Stimulated activated CD8-positive, alpha-beta memory T cell treated with anti-CD3 and anti-CD28 coated beads, Interleukin-7, amount 100 ng/mL, for 48 hours (primary cell): ENCODE measurements around the gene FOXP2.
"Not testable (repeated sequence)": the region's sequence is repeated elsewhere in the genome, so short reads cannot be mapped to it uniquely, and the experiment has no call there.

Source experiments
- DNase-seq, 2 donors: peaks; one replicate each; pipeline ENCODE4 v3.0.0-alpha.2; 2020; ENCODE audit warnings: low read depth in 1 of 2; ENCODE audit errors: extremely low read depth in 1 of 2

FOXP2 gene

DNA sequence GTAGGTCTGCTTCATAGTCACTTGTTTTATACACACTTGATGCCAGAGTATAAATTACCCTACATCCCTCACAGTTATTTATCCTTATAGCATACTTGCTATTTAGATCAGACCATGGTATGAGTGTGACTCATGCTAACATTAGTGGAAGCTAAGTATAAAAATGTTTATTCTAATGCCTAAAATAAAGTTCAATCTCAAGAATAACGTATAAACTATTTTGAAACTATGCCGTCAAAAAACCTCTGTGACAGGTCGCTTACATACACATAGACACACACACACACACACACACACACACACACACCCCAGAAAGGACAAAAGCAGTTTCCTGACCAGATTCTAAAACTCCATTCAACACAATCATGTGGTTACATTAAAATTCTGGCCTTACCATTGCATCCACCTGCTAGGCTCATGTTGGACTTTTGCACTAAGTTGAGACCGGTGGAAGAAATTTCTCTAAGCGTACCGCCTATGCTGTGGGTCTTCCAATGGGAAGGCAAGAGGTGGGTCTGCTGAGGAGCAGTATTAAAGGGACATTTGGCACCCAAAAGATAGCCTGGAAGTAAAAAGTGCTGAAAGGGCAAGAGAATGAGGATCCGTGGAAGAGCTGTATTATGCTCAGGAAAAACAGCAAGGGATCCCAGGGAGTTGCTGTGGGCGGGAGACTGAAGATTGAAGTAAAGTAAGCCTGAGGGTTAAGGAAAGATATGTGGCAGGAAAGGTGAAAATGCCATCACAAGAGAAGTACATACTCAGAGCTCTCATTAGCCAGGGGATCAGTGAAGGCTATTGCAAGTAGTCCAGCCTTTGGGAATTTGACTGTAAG lies 5.0 kb downstream of the FOXP2 start:
- no peak for DNase-seq

- DNase-seq, result no peak
Measured at GRCh38 chr7:114422507-114423501, 8.2 kb downstream of the FOXP2 start.

DNA sequence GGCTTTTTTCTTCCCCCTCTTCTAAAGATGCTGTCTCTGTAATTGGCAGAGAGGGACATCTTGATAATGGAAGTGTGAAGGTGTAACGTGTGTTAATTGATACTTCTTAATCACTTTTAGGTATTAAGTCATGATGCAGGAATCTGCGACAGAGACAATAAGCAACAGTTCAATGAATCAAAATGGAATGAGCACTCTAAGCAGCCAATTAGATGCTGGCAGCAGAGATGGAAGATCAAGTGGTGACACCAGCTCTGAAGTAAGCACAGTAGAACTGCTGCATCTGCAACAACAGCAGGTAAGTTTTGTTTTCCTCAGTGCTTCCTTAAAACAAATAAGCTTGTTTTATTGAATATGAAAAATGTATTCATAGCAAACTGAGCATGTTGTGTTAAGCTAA lies 11.8 kb downstream of the FOXP2 start:
- no peak for DNase-seq

DNA sequence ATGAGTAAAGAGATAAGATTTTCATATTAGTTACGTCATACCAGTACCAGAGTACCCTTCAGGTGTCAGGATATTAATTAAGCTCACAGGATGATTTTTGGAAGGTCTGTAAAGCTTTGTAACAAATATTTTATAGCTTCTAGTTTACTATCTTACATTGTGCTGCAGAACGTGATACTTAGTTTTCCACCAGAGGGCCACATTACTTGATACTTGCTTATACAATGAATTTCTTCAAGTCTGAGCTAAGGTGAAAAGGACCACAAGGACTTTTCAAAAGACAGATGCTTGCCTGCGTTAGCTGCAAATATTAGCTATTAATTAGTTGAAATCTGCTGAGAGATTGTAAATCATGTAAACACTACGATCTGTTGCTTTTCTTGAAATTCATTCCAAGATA lies 12.2 kb downstream of the FOXP2 start:
- DNase-seq, result no peak

DNA sequence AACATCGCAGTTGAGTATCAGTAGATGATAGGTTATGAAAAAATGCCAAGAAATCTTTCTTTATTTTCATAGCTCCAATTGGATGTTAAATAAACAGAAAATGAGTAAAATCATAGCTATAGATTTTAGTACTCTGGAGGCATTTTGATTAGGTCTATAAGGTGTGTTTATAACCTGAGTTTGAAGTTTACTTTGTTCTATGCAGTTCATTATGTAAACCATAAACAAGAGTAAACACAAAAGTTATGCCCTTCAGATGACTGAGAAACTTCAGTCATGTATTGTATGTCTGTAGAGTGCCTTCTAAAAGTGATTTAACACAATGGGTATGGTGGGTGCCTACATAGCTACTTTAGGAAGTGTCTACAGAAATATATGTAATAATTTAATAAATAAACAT lies 13.6 kb downstream of the FOXP2 start:
- DNase-seq, result no peak

- DNase-seq, result no peak
Measured at GRCh38 chr7:114431189-114431588, 16.6 kb downstream of the FOXP2 start.

- no peak for DNase-seq
Measured at GRCh38 chr7:114432061-114432460, 17.4 kb downstream of the FOXP2 start.

DNA sequence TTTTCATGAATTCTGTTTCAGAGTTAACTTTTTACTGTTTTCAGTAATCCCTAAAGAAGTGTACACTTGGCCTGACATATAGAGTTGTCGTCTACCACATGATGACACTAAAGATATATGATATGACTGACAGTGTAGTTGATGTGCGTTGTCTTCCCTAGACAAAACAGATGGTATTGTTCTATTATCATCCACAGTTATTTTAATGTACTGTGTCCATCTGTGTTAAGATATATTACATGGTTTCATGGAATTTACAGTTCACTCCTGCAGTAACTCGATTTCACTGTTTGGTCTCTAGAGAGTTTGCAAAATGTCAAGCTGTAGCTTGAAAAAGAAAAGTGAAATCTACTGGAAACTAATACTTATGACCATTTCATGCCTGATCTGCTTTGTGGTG lies 18.1 kb downstream of the FOXP2 start:
- DNase-seq, result no peak

DNA sequence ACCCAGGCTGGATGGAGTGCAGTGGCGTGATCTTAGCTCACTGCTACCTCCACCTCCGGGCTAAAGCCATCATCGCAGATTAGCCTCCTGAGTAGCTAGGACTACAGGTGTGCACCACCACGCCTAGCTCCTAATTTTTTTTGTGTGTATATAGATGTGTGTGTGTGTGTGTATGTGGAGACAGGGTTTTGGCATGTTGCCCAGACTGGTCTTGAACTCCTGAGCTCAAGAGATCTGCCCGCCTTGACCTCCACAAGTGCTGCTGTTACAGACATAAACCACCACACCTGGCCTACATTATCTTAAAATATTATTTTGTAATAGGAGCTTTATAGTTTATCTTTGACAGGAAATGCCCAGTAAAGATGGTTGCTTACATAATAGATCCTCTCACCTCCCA lies 25.0 kb downstream of the FOXP2 start:
- no peak for DNase-seq

- DNase-seq, result not testable (repeated sequence)
Measured at GRCh38 chr7:114440927-114441326, 26.3 kb downstream of the FOXP2 start.

DNA sequence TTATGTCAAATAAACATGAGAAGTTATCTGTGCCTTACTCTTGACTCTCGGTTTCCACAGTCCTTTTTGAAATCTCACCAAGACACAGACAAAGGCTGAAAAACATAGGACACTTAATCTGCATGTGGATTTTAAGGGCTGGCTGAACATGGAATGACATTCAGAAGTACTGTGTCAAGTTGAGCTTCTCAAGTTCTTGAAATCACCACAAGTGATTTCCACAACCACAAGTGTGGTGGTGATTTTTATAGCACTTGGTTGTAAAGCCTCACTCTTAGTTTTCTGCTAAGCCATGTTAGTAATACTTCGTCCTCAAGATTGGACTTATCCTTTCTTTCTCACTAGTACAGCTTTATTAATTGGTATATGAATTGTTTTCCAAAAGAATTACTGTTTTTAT lies 29.6 kb downstream of the FOXP2 start:
- DNase-seq, result no peak

DNA sequence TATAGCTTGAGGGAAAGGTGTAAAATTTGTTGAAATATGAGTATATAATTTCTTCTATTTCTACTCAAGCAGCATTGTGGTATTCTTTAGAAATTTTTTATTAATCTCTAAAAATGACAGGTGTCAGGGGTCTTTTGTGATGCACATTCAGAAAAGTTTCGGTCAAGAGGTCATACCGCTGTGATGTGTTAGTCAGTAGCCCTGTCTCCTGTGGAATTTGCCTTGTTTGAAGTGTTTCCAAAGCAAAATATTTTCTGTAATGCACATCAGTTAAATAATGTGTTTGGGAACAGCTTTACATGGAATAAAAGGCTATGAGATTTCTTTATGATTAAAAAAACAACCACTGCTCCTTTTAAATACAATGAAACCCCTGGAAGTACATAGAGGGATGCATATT lies 35.8 kb downstream of the FOXP2 start:
- DNase-seq, result no peak

DNA sequence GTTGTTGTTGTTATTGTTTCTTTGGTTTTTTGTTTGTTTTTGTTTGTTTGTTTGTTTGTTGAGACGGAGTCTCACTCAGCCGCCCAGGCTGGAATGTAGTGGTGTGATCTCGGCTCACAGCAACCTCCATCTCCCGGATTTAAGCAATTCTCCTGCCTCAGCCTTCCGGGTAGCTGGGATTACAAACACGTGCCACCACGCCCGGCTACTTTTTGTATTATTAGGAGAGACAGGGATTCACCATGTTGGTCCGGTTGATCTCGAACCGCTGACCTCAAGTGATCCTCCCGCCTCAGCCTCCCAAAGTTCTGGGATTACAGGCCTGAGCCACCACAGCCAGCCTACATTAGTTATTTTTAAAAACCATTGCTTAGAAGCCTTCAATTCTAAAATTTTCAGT lies 45.0 kb downstream of the FOXP2 start:
- no peak for DNase-seq

GRCh38 chr7:114460021-114460420 lies 45.4 kb downstream of the FOXP2 start:
- no peak for DNase-seq

DNA sequence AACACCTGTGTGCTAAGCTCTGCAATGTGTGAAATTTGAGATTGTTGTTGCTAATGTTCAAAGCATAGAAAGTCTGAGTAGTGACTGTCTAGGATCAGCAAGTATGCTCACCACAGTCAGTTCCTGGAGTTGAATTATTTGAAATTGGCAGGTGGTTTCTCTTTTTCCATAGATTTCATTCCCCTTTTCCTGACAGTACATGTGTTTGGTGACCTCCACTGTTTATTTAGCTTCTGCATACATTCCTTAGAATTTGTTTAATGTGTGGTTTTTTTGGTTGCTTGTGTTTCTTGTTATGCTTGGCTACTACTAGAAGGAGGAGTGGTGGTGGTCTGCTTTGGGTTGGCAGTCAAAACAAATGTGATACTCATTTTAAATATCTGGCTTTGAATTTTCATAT lies 52.3 kb downstream of the FOXP2 start:
- DNase-seq, result no peak

- no peak for DNase-seq
Measured at GRCh38 chr7:114468844-114469243, 54.2 kb downstream of the FOXP2 start.

- no peak for DNase-seq
Measured at GRCh38 chr7:114472896-114473512, 58.4 kb downstream of the FOXP2 start.

DNA sequence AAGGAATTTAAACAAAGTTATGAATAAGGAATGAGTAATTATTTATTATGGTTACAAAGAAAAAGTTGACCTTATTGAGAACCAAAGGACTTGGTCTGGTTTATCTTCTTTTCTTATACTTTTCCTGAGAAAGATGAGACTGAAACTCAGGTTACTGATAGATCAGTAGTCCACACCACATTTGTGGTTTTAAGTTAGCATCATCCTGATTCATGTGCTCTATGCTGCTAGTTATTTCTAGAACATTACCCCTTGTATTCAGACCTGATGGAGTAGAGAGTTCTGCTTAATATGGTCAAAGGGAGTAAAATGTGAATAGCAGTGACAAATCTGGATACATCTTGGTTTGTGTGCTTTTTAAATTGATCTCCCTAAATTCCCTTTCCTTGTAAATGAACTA lies 63.8 kb downstream of the FOXP2 start:
- no peak for DNase-seq

GRCh38 chr7:114481999-114482398 lies 67.4 kb downstream of the FOXP2 start:
- no peak for DNase-seq

DNA sequence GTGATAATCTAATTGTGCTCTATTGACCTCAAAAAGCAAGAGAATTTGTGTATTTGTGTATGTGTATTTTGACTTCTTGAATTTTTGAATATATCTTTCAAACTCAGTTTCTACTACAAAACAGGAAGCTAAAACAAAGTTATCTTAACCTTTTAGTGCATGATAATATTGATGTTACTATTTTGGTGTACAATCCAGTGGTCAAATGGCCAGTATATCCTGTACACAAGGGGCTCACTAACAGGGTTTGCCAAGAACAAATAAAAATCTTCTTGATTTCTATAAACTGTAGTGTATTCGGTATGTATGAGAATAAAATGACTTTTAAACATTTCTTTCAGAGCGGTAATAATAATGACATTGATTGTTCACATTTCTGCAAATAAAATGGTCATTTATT lies 69.6 kb downstream of the FOXP2 start:
- no peak for DNase-seq

GRCh38 chr7:114487174-114487573 lies 72.6 kb downstream of the FOXP2 start:
- no peak for DNase-seq
